GM23338 (cell line): Measurements from ENCODE around the gene PSIP1. TPM values are rescaled to one million over a fixed set of nuclear protein-coding genes. Genes with fewer than 3 reads are reported as not detected.

ENCODE experiments used
- ATAC-seq: fragments of 200-7000 bp; cut with Tn5 transposase; 3 replicates; pipeline ENCODE4 v1.9.1; 2020
- DNase-seq: peaks from one replicate; pipeline ENCODE4 v3.0.0-alpha.2; 2015; ENCODE audit warnings: low spot score
- H2AFZ ChIP-seq: fragments of 200-600 bp; sonication (generic); 2 replicates; pipeline ENCODE4 v1.8.0; 2016; ENCODE audit warnings: antibody characterized with exemption, mild to moderate bottlenecking, moderate library complexity
- H3F3A ChIP-seq: fragments of 200-600 bp; sonication (generic); replicated peaks from 2 replicates; pipeline ENCODE4 v1.8.0; 2017; ENCODE audit warnings: antibody characterized with exemption, mixed run types, low read depth
- H3K27ac ChIP-seq: fragments of 200-600 bp; sonication (generic); 2 replicates; pipeline ENCODE4 v1.6.1; 2016; ENCODE audit warnings: low read depth
- H3K27me3 ChIP-seq: fragments of 200-600 bp; sonication (generic); 2 replicates; pipeline ENCODE4 v1.8.0; 2016; ENCODE audit warnings: mild to moderate bottlenecking, mixed run types, moderate library complexity; ENCODE audit not compliant: insufficient read depth
- H3K36me3 ChIP-seq: fragments of 200-600 bp; sonication (generic); 2 replicates; pipeline ENCODE4 v1.8.0; 2016; ENCODE audit warnings: mild to moderate bottlenecking; ENCODE audit not compliant: insufficient read depth
- H3K4me1 ChIP-seq: fragments of 200-600 bp; sonication (generic); 2 replicates; pipeline ENCODE4 v1.8.0; 2016; ENCODE audit warnings: mild to moderate bottlenecking, moderate library complexity; ENCODE audit not compliant: insufficient read depth
- H3K4me2 ChIP-seq: fragments of 200-600 bp; sonication (generic); 2 replicates; pipeline ENCODE4 v1.7.1; 2017; ENCODE audit warnings: mixed run types
- H3K4me3 ChIP-seq: fragments of 200-600 bp; sonication (generic); 2 replicates; pipeline ENCODE4 v1.6.1; 2016; ENCODE audit warnings: mixed run types
- H3K79me2 ChIP-seq: fragments of 200-600 bp; sonication (generic); replicated peaks from 2 replicates; pipeline ENCODE4 v1.8.0; 2017; ENCODE audit warnings: mild to moderate bottlenecking; ENCODE audit not compliant: insufficient read depth
- H3K9me2 ChIP-seq: fragments of 200-600 bp; sonication (generic); 2 replicates; pipeline ENCODE4 v1.8.0; 2017; ENCODE audit not compliant: insufficient read depth
- H4K20me1 ChIP-seq: fragments of 200-600 bp; sonication (generic); replicated peaks from 2 replicates; pipeline ENCODE4 v1.8.0; 2017; ENCODE audit warnings: mild to moderate bottlenecking; ENCODE audit not compliant: insufficient read depth
- H3K27ac Mint-ChIP-seq: 2 replicates; pipeline ENCODE4 v1.8.0; 2020; ENCODE audit warnings: inconsistent platforms, mild to moderate bottlenecking, moderate library complexity, mixed read lengths
- H3K27me3 Mint-ChIP-seq: 3 replicates; pipeline ENCODE4 v1.8.0; 2022; ENCODE audit warnings: low read depth, mild to moderate bottlenecking, moderate library complexity, mixed read lengths, inconsistent platforms; ENCODE audit not compliant: insufficient read depth, poor library complexity
- H3K36me3 Mint-ChIP-seq: 3 replicates; pipeline ENCODE4 v1.8.0; 2021; ENCODE audit warnings: low read depth, mild to moderate bottlenecking, inconsistent platforms, moderate library complexity, mixed read lengths
- H3K4me1 Mint-ChIP-seq: 3 replicates; pipeline ENCODE4 v1.8.0; 2020; ENCODE audit warnings: mild to moderate bottlenecking, inconsistent platforms, mixed read lengths
- H3K4me3 Mint-ChIP-seq: 3 replicates; pipeline ENCODE4 v1.8.0; 2021; ENCODE audit warnings: moderate library complexity, mild to moderate bottlenecking, inconsistent platforms, mixed read lengths
- H3K9me3 Mint-ChIP-seq: 3 replicates; pipeline ENCODE4 v1.8.0; 2020; ENCODE audit warnings: moderate library complexity, mild to moderate bottlenecking, inconsistent platforms, mixed read lengths
- CREB1 ChIP-seq: fragments of 250-450 bp; sonication (Bioruptor Pico); IDR thresholded peaks from 2 replicates; pipeline ENCODE4 v1.5.0; 2020; ENCODE audit warnings: low read depth, mild to moderate bottlenecking, moderate library complexity
- EZH2 ChIP-seq: fragments of 200-600 bp; sonication (generic); IDR thresholded peaks from one replicate; pipeline ENCODE4 v1.8.0; 2017; ENCODE audit warnings: antibody characterized with exemption, mild to moderate bottlenecking, low read depth; ENCODE audit not compliant: unreplicated experiment
- EZH2phosphoT487 ChIP-seq: fragments of 200-600 bp; sonication (generic); IDR thresholded peaks from one replicate; pipeline ENCODE4 v1.8.1; 2018; ENCODE audit warnings: antibody characterized with exemption; ENCODE audit not compliant: unreplicated experiment
- JUNB ChIP-seq: IDR thresholded peaks from one replicate; pipeline ENCODE4 v1.6.1; 2016; ENCODE audit warnings: antibody characterized with exemption; ENCODE audit not compliant: unreplicated experiment
- NANOG ChIP-seq: IDR thresholded peaks from 2 replicates; pipeline ENCODE4 v1.6.1; 2016; ENCODE audit warnings: antibody characterized with exemption, borderline replicate concordance
- POLR2AphosphoS5 ChIP-seq: IDR thresholded peaks from 2 replicates; pipeline ENCODE4 v1.6.1; 2016; ENCODE audit warnings: antibody characterized with exemption, low read depth
- STAT1 ChIP-seq: IDR thresholded peaks from one replicate; pipeline ENCODE4 v1.6.1; 2016; ENCODE audit warnings: antibody characterized with exemption; ENCODE audit not compliant: unreplicated experiment
- ZNF114 ChIP-seq: fragments of 250-450 bp; sonication (Bioruptor Pico); IDR thresholded peaks from 2 replicates; pipeline ENCODE4 v1.5.0; 2020; ENCODE audit warnings: mild to moderate bottlenecking, moderate library complexity
- ZNF331 ChIP-seq: fragments of 250-450 bp; sonication (Bioruptor Pico); IDR thresholded peaks from 2 replicates; pipeline ENCODE4 v1.5.0; 2020; ENCODE audit warnings: low read depth, mild to moderate bottlenecking, moderate library complexity
- polyA plus RNA-seq: library from polyadenylated mRNA; unstranded; fragments of >200 nt; fragmentation: Nextera tagmentation; extraction: Ambion mirVana; gene quantifications from 2 replicates; pipeline ENCODE4 v1.2.1, GENCODE V29; 2016
- total RNA-seq: library from RNA; depleted of rRNA; stranded (reverse); fragments of >200 nt; shearing (Covaris generic); gene quantifications from 2 replicates; pipeline ENCODE4 v1.2.3, GENCODE V29; 2014
- TF ChIP-seq, protein P1 (sequence below), 2 experiments: fragments of 200-600 bp in 1 of 2; sonication (generic) in 1 of 2; conservative IDR thresholded peaks; 2 replicates each; pipeline versions ENCODE4 v1.5.1 to v1.6.1; 2016 to 2017; ENCODE audit warnings: antibody characterized with exemption in 2 of 2, low read depth in 2 of 2, mild to moderate bottlenecking in 2 of 2, moderate library complexity in 1 of 2
- TF ChIP-seq, protein P2 (sequence below): IDR thresholded peaks from one replicate; pipeline ENCODE4 v1.6.1; 2018; ENCODE audit warnings: antibody characterized with exemption; ENCODE audit not compliant: unreplicated experiment
- TF ChIP-seq, protein P3 (sequence below): fragments of 250-450 bp; sonication (Bioruptor Pico); IDR thresholded peaks from 2 replicates; pipeline ENCODE4 v1.5.0; 2020; ENCODE audit warnings: mild to moderate bottlenecking, moderate library complexity
- TF ChIP-seq, protein P4 (sequence below): IDR thresholded peaks from 2 replicates; pipeline ENCODE4 v1.6.1; 2016; ENCODE audit warnings: antibody characterized with exemption

PSIP1 gene
- total and polyA plus RNA-seq, 2 experiments from 2014 or later = 332 to 989 TPM

DNA sequence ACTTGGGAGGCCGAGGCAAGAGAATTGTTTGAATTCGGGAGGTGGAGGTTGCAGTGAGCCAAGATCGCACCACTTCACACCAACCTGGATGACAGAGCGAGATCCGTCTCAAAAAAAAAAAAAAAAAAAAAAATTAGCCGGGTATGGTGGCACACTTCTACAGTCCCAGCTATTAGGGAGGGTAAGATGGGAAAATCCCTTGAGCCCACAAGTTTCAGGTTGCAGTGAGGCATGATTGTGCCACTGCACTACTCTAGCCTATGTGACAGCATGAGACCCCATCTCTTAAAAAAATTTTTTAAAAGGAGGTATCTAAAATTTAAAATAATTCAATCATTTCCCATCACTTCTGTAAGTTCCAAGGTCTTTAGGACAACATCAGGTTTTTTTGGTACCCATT, 26.0 kb downstream of the PSIP1 start:
- H3K36me3 ChIP-seq = peaks cover 54% of the 10 kb centered on the region
- H3K4me1 Mint-ChIP-seq = peaks cover 11% of the 10 kb centered on the region; the same call in 2 of the 3 replicates

More for the DNA sequence above, 26.0 kb downstream of the PSIP1 start:
- no peak for ATAC-seq
- Histone ChIP-seq H3K4me1 (0 out of 2 replicates have a peak, but pooled peaks cover 8% of the 10 kb centered on the region), H3K27me3 (no peaks in the 10 kb centered on the region), H4K20me1 (peaks cover 35% of the 10 kb centered on the region), H3K79me2 (peaks cover 98% of the 10 kb centered on the region), H3K27ac (0 out of 2 replicates have a peak overlapping the region, but pooled peaks have one; percentile 6), H2AFZ (no peak overlapping the region), H3K9me2 (no peaks in the 10 kb centered on the region), H3F3A (peaks cover 12% of the 10 kb centered on the region; the same call in 1 of the 2 replicates), H3K4me3 (no peak overlapping the region), H3K4me2 (no peak overlapping the region)
- TF ChIP-seq POLR2AphosphoS5 (no peak), CREB1 (CRISPR knock-in tag) (no peak), STAT1 (no peak), EZH2 (no peak), JUNB (no peak), NANOG (no peak), ZNF114 (CRISPR knock-in tag) (no peak), EZH2phosphoT487 (no peak), ZNF331 (CRISPR knock-in tag) (no peak)
- TF ChIP-seq, protein P1, sequence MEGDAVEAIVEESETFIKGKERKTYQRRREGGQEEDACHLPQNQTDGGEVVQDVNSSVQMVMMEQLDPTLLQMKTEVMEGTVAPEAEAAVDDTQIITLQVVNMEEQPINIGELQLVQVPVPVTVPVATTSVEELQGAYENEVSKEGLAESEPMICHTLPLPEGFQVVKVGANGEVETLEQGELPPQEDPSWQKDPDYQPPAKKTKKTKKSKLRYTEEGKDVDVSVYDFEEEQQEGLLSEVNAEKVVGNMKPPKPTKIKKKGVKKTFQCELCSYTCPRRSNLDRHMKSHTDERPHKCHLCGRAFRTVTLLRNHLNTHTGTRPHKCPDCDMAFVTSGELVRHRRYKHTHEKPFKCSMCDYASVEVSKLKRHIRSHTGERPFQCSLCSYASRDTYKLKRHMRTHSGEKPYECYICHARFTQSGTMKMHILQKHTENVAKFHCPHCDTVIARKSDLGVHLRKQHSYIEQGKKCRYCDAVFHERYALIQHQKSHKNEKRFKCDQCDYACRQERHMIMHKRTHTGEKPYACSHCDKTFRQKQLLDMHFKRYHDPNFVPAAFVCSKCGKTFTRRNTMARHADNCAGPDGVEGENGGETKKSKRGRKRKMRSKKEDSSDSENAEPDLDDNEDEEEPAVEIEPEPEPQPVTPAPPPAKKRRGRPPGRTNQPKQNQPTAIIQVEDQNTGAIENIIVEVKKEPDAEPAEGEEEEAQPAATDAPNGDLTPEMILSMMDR (conservative IDR thresholded peaks at IDR 0.05; ENCODE audit: low read depth in 2 of 2) = no peak
- TF ChIP-seq, protein P2, sequence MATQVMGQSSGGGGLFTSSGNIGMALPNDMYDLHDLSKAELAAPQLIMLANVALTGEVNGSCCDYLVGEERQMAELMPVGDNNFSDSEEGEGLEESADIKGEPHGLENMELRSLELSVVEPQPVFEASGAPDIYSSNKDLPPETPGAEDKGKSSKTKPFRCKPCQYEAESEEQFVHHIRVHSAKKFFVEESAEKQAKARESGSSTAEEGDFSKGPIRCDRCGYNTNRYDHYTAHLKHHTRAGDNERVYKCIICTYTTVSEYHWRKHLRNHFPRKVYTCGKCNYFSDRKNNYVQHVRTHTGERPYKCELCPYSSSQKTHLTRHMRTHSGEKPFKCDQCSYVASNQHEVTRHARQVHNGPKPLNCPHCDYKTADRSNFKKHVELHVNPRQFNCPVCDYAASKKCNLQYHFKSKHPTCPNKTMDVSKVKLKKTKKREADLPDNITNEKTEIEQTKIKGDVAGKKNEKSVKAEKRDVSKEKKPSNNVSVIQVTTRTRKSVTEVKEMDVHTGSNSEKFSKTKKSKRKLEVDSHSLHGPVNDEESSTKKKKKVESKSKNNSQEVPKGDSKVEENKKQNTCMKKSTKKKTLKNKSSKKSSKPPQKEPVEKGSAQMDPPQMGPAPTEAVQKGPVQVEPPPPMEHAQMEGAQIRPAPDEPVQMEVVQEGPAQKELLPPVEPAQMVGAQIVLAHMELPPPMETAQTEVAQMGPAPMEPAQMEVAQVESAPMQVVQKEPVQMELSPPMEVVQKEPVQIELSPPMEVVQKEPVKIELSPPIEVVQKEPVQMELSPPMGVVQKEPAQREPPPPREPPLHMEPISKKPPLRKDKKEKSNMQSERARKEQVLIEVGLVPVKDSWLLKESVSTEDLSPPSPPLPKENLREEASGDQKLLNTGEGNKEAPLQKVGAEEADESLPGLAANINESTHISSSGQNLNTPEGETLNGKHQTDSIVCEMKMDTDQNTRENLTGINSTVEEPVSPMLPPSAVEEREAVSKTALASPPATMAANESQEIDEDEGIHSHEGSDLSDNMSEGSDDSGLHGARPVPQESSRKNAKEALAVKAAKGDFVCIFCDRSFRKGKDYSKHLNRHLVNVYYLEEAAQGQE = no peak
- TF ChIP-seq, protein P3, sequence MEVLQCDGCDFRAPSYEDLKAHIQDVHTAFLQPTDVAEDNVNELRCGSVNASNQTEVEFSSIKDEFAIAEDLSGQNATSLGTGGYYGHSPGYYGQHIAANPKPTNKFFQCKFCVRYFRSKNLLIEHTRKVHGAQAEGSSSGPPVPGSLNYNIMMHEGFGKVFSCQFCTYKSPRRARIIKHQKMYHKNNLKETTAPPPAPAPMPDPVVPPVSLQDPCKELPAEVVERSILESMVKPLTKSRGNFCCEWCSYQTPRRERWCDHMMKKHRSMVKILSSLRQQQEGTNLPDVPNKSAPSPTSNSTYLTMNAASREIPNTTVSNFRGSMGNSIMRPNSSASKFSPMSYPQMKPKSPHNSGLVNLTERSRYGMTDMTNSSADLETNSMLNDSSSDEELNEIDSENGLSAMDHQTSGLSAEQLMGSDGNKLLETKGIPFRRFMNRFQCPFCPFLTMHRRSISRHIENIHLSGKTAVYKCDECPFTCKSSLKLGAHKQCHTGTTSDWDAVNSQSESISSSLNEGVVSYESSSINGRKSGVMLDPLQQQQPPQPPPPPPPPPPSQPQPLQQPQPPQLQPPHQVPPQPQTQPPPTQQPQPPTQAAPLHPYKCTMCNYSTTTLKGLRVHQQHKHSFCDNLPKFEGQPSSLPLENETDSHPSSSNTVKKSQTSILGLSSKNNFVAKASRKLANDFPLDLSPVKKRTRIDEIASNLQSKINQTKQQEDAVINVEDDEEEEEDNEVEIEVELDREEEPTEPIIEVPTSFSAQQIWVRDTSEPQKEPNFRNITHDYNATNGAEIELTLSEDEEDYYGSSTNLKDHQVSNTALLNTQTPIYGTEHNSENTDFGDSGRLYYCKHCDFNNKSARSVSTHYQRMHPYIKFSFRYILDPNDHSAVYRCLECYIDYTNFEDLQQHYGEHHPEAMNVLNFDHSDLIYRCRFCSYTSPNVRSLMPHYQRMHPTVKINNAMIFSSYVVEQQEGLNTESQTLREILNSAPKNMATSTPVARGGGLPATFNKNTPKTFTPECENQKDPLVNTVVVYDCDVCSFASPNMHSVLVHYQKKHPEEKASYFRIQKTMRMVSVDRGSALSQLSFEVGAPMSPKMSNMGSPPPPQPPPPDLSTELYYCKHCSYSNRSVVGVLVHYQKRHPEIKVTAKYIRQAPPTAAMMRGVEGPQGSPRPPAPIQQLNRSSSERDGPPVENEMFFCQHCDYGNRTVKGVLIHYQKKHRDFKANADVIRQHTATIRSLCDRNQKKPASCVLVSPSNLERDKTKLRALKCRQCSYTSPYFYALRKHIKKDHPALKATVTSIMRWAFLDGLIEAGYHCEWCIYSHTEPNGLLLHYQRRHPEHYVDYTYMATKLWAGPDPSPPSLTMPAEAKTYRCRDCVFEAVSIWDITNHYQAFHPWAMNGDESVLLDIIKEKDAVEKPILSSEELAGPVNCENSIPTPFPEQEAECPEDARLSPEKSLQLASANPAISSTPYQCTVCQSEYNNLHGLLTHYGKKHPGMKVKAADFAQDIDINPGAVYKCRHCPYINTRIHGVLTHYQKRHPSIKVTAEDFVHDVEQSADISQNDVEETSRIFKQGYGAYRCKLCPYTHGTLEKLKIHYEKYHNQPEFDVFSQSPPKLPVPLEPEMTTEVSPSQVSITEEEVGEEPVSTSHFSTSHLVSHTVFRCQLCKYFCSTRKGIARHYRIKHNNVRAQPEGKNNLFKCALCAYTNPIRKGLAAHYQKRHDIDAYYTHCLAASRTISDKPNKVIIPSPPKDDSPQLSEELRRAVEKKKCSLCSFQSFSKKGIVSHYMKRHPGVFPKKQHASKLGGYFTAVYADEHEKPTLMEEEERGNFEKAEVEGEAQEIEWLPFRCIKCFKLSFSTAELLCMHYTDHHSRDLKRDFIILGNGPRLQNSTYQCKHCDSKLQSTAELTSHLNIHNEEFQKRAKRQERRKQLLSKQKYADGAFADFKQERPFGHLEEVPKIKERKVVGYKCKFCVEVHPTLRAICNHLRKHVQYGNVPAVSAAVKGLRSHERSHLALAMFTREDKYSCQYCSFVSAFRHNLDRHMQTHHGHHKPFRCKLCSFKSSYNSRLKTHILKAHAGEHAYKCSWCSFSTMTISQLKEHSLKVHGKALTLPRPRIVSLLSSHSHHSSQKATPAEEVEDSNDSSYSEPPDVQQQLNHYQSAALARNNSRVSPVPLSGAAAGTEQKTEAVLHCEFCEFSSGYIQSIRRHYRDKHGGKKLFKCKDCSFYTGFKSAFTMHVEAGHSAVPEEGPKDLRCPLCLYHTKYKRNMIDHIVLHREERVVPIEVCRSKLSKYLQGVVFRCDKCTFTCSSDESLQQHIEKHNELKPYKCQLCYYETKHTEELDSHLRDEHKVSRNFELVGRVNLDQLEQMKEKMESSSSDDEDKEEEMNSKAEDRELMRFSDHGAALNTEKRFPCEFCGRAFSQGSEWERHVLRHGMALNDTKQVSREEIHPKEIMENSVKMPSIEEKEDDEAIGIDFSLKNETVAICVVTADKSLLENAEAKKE (CRISPR knock-in tag) = no peak
- TF ChIP-seq, protein P4, sequence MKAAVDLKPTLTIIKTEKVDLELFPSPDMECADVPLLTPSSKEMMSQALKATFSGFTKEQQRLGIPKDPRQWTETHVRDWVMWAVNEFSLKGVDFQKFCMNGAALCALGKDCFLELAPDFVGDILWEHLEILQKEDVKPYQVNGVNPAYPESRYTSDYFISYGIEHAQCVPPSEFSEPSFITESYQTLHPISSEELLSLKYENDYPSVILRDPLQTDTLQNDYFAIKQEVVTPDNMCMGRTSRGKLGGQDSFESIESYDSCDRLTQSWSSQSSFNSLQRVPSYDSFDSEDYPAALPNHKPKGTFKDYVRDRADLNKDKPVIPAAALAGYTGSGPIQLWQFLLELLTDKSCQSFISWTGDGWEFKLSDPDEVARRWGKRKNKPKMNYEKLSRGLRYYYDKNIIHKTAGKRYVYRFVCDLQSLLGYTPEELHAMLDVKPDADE = no peak
- peaks cover 2% of the 10 kb centered on the region for H3K27me3 Mint-ChIP-seq
- H3K36me3 Mint-ChIP-seq = peaks cover 86% of the 10 kb centered on the region
- H3K27ac Mint-ChIP-seq = no peak overlapping the region
- no peaks in the 10 kb centered on the region for H3K9me3 Mint-ChIP-seq
- DNase-seq = no peak
- no peak overlapping the region for H3K4me3 Mint-ChIP-seq
